A549 (cell line): Measurements from ENCODE around the gene TLE1. TPM values are rescaled to one million over a fixed set of nuclear protein-coding genes. Genes with fewer than 3 reads are reported as not detected.

Source experiments
- ATAC-seq, 2 experiments: fragments of 200-7000 bp in 1 of 2; fragments of >200 bp in 1 of 2; cut with Nextera tagmentation in 1 of 2; cut with Tn5 transposase in 1 of 2; 3 replicates each; pipeline versions ENCODE4 v1.8.0 to v1.9.1; 2018 to 2020; ENCODE audit warnings: mild to moderate bottlenecking in 1 of 2, moderate library complexity in 1 of 2
- CTCF ChIA-PET: fragments of 300-600 bp; sonication (Branson Sonifier 250); formaldehyde crosslinking; extraction: SDS; loops from one replicate; lab custom pipeline; 2021; ENCODE audit warnings: antibody characterized with exemption, inconsistent platforms; lab: Yijun Ruan, JAX
- POLR2A ChIA-PET: fragments of 350-600 bp; formaldehyde crosslinking; extraction: SDS; loops from one replicate; lab custom pipeline; 2021; ENCODE audit warnings: antibody characterized with exemption, inconsistent platforms; lab: Yijun Ruan, JAX
- DNase-seq, 2 experiments: peaks; one replicate each; pipeline versions ENCODE4 v3.0.0 to v3.0.0-alpha.2; 2011 to 2016; ENCODE audit warnings: low read depth in 1 of 2, low spot score in 1 of 2
- FAIRE-seq: peaks from 2 replicates; lab custom pipeline; 2011; peaks lifted over from hg19 to GRCh38; lab: Jason Lieb, UNC
- H3K27ac ChIP-seq, 2 experiments: fragments of >200 bp; sonication (Bioruptor Twin); formaldehyde crosslinking; 3 replicates each; pipeline ENCODE4 v1.5.1; 2016 to 2017
- H3K4me1 ChIP-seq: fragments of >200 bp; sonication (Bioruptor Twin); formaldehyde crosslinking; 3 replicates; pipeline ENCODE4 v1.6.1; 2016
- H3K4me2 ChIP-seq: fragments of >200 bp; sonication (Bioruptor Twin); formaldehyde crosslinking; 3 replicates; pipeline ENCODE4 v1.6.1; 2016
- H3K4me3 ChIP-seq: fragments of >200 bp; sonication (Bioruptor Twin); formaldehyde crosslinking; 3 replicates; pipeline ENCODE4 v1.5.1; 2016
- H3K9me3 ChIP-seq: fragments of >200 bp; sonication (Bioruptor Twin); formaldehyde crosslinking; 3 replicates; pipeline ENCODE4 v1.6.1; 2016
- ATOH8 ChIP-seq: fragments of 250-450 bp; sonication (Bioruptor Pico); IDR thresholded peaks from 2 replicates; pipeline ENCODE4 v1.5.0; 2020; ENCODE audit warnings: low read depth, mild to moderate bottlenecking, moderate library complexity
- BHLHE40 ChIP-seq: IDR thresholded peaks from 2 replicates; pipeline ENCODE4 v1.6.1; 2012; ENCODE audit warnings: low read depth, low read length, inconsistent platforms
- CBX8 ChIP-seq: fragments of 200-600 bp; sonication (generic); IDR thresholded peaks from 2 replicates; pipeline ENCODE4 v1.6.1; 2016
- CTCF ChIP-seq: fragments of >200 bp; sonication (Bioruptor Twin); formaldehyde crosslinking; IDR thresholded peaks from 3 replicates; pipeline ENCODE4 v1.5.1; 2016
- EHF ChIP-seq: fragments of 250-450 bp; sonication (Bioruptor Pico); IDR thresholded peaks from 2 replicates; pipeline ENCODE4 v1.5.0; 2020; ENCODE audit warnings: mild to moderate bottlenecking
- EP300 ChIP-seq, 2 experiments: fragments of >200 bp; sonication (Bioruptor Twin); formaldehyde crosslinking; IDR thresholded peaks; 2 replicates in 1 of 2; 3 replicates in 1 of 2; pipeline ENCODE4 v1.6.1; 2016 to 2017
- ESRRA ChIP-seq: fragments of 150-350 bp; IDR thresholded peaks from 2 replicates; pipeline ENCODE4 v1.6.1; 2014; ENCODE audit warnings: mild to moderate bottlenecking, low read length, borderline replicate concordance
- FOXS1 ChIP-seq: fragments of 250-450 bp; sonication (Bioruptor Pico); IDR thresholded peaks from 2 replicates; pipeline ENCODE4 v1.5.0; 2020; ENCODE audit warnings: mild to moderate bottlenecking, moderate library complexity
- GATA3 ChIP-seq: IDR thresholded peaks from 2 replicates; pipeline ENCODE4 v1.6.1; 2012; ENCODE audit warnings: borderline replicate concordance
- HES2 ChIP-seq: fragments of >200 bp; sonication (Bioruptor Twin); formaldehyde crosslinking; IDR thresholded peaks from 2 replicates; pipeline ENCODE4 v1.6.1; 2016
- JUN ChIP-seq, 2 experiments: fragments of >200 bp; sonication (Bioruptor Twin); formaldehyde crosslinking; IDR thresholded peaks; 2 replicates in 1 of 2; 3 replicates in 1 of 2; pipeline ENCODE4 v1.6.1; 2016 to 2017
- JUNB ChIP-seq: fragments of >200 bp; sonication (Bioruptor Twin); formaldehyde crosslinking; IDR thresholded peaks from 2 replicates; pipeline ENCODE4 v1.6.1; 2016
- KDM5A ChIP-seq: fragments of 200-600 bp; sonication (generic); IDR thresholded peaks from 2 replicates; pipeline ENCODE4 v1.6.1; 2016; ENCODE audit warnings: antibody characterized with exemption, mild to moderate bottlenecking
- MAZ ChIP-seq: fragments of 150-350 bp; IDR thresholded peaks from 2 replicates; pipeline ENCODE4 v1.6.1; 2014; ENCODE audit warnings: antibody characterized with exemption, low read depth, low read length, borderline replicate concordance
- NFE2L2 ChIP-seq: fragments of 150-350 bp; conservative IDR thresholded peaks from 2 replicates; pipeline ENCODE4 v1.6.1; 2014; ENCODE audit warnings: low read length
- NR3C1 ChIP-seq: fragments of >200 bp; sonication (Bioruptor Twin); formaldehyde crosslinking; IDR thresholded peaks from 3 replicates; pipeline ENCODE4 v1.6.1; 2017
- POLR2A ChIP-seq: IDR thresholded peaks from 2 replicates; pipeline ENCODE4 v1.6.1; 2012; ENCODE audit warnings: mild to moderate bottlenecking, low read length
- POLR2AphosphoS2 ChIP-seq: conservative IDR thresholded peaks from 2 replicates; pipeline ENCODE4 v1.6.1; 2012; ENCODE audit warnings: low read length, improper control_type of control experiment, inconsistent platforms
- REST ChIP-seq: fragments of 200-600 bp; sonication (generic); IDR thresholded peaks from 2 replicates; pipeline ENCODE4 v1.6.1; 2016; ENCODE audit warnings: antibody characterized with exemption, mild to moderate bottlenecking, moderate library complexity
- RFX5 ChIP-seq: fragments of 450-650 bp; IDR thresholded peaks from 2 replicates; pipeline ENCODE4 v1.7.1; 2014; ENCODE audit warnings: antibody characterized with exemption, mild to moderate bottlenecking, moderate library complexity
- SMC3 ChIP-seq: fragments of >200 bp; sonication (Bioruptor Twin); formaldehyde crosslinking; IDR thresholded peaks from 3 replicates; pipeline ENCODE4 v1.6.1; 2018; ENCODE audit warnings: inconsistent platforms
- TFCP2L1 ChIP-seq: fragments of 250-450 bp; sonication (Bioruptor Pico); IDR thresholded peaks from 2 replicates; pipeline ENCODE4 v1.5.0; 2021; ENCODE audit warnings: mild to moderate bottlenecking
- ZNF302 ChIP-seq: fragments of 250-450 bp; sonication (Bioruptor Pico); IDR thresholded peaks from 2 replicates; pipeline ENCODE4 v1.9.0; 2021; ENCODE audit warnings: inconsistent platforms, mild to moderate bottlenecking, moderate library complexity
- WGBS: methylation state at CpG from one replicate; pipeline ENCODE4 v1.1.6; 2017; ENCODE audit errors: missing lambda C conversion rate; 5-methylcytosine and 5-hydroxymethylcytosine counted together
- polyA plus RNA-seq, 4 experiments: library from polyadenylated mRNA; depleted of rRNA in 3 of 4; stranded (reverse); fragments of >200 nt; fragmentation: RNase III in 1 of 4; extraction: RNeasy Plus Mini Kit Qiagen cat#74134 plus additional on column Dnase treatment in 1 of 4; gene quantifications; 2 replicates in 3 of 4; 3 replicates in 1 of 4; pipeline ENCODE4 v1.2.3, GENCODE V29; 2011 to 2017
- TF ChIP-seq, protein P1 (sequence below): fragments of 450-650 bp; IDR thresholded peaks from 2 replicates; pipeline ENCODE4 v1.6.1; 2014; ENCODE audit warnings: antibody characterized with exemption
- TF ChIP-seq, protein P2 (sequence below): IDR thresholded peaks from 2 replicates; pipeline ENCODE4 v1.6.1; 2012
- TF ChIP-seq, protein P3 (sequence below): IDR thresholded peaks from 2 replicates; pipeline ENCODE4 v1.6.1; 2012; ENCODE audit warnings: low read depth, borderline replicate concordance

The TLE1 gene
- polyA plus RNA-seq, 2 of the 4 experiments (the other 2 are of a cell fraction) = 45.8 to 117 TPM

DNA sequence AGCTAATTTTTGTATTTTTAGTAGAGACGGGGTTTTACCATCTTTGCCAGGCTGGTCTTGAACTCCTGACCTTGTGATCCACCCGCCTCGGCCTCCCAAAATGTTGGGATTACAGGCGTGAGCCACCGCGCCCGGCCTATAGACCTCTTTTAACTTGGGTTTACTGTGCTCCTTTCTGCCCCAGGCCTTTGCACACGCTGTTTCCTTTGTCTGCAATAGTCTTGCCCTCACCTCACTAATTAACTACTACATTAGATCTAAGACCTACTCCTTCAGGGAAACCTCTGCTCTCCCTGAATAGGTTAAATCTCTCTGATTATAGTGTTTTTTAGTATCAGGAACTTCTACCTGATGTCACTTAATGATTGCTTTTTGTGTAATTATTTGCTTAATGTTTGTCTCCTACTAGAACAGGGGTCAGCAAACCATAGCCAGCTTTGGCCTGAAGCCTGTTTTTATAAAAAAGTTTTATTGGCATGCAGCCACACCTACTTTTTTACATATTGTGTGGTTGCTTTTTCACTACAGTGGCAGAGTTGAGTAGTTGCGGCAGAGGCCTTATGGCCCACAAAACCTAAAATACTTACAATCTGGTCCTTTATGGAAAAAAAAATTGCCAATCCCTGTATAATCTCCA, 31.2 kb upstream of the TLE1 start:
- H3K4me3 ChIP-seq = no peak overlapping the region
- no peak for ATAC-seq
- CTCF ChIA-PET = interaction anchor here (1.0 kb wide), 1 partner anchor 34 kb away, joined by 4 read pairs; no protein-coding TSS in a partner anchor
- peaks cover 12% of the 10 kb centered on the region; the same call in 2 of the 3 replicates for H3K4me1 ChIP-seq
- FAIRE-seq = no peak
- DNase-seq = no peak
- H3K9me3 ChIP-seq = no peaks in the 10 kb centered on the region
- no peak overlapping the region for H3K4me2 ChIP-seq
- POLR2A ChIA-PET = no interaction called here
- WGBS = 95% methylated on average over 9 of the region's 9 CpGs
- H3K27ac ChIP-seq = no peak overlapping the region
- TF ChIP-seq CTCF (no peak), JUNB (no peak), GATA3 (no peak), TFCP2L1 (CRISPR knock-in tag) (no peak), MAZ (no peak), ATOH8 (CRISPR knock-in tag) (no peak), ESRRA (no peak), POLR2A (no peak), BHLHE40 (no peak), CBX8 (no peak), NFE2L2 (no peak), FOXS1 (CRISPR knock-in tag) (no peak), RFX5 (no peak), JUN (IDR thresholded peaks at IDR 0.05) (no peak), SMC3 (no peak)
- TF ChIP-seq, protein P1, sequence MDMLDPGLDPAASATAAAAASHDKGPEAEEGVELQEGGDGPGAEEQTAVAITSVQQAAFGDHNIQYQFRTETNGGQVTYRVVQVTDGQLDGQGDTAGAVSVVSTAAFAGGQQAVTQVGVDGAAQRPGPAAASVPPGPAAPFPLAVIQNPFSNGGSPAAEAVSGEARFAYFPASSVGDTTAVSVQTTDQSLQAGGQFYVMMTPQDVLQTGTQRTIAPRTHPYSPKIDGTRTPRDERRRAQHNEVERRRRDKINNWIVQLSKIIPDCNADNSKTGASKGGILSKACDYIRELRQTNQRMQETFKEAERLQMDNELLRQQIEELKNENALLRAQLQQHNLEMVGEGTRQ = no peak
- TF ChIP-seq, protein P2, sequence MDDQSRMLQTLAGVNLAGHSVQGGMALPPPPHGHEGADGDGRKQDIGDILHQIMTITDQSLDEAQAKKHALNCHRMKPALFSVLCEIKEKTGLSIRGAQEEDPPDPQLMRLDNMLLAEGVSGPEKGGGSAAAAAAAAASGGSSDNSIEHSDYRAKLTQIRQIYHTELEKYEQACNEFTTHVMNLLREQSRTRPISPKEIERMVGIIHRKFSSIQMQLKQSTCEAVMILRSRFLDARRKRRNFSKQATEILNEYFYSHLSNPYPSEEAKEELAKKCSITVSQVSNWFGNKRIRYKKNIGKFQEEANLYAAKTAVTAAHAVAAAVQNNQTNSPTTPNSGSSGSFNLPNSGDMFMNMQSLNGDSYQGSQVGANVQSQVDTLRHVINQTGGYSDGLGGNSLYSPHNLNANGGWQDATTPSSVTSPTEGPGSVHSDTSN = no peak
- TF ChIP-seq, protein P3, sequence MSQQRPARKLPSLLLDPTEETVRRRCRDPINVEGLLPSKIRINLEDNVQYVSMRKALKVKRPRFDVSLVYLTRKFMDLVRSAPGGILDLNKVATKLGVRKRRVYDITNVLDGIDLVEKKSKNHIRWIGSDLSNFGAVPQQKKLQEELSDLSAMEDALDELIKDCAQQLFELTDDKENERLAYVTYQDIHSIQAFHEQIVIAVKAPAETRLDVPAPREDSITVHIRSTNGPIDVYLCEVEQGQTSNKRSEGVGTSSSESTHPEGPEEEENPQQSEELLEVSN = no peak

GRCh38 chr9:81719972-81720371, 30.6 kb upstream of the TLE1 start:
- no peak for FAIRE-seq
- ATAC-seq = no peak
- H3K4me2 ChIP-seq = no peak overlapping the region
- TF ChIP-seq HES2 (no peak), NR3C1 (no peak), FOXS1 (CRISPR knock-in tag) (no peak), EP300 (IDR thresholded peaks at IDR 0.05) (no peak), EHF (CRISPR knock-in tag) (no peak), REST (no peak), KDM5A (no peak), ATOH8 (CRISPR knock-in tag) (no peak), POLR2AphosphoS2 (no peak), ZNF302 (CRISPR knock-in tag) (no peak)
- ChIA-PET POLR2A (no interaction called here), CTCF (interaction anchor here (0.6 to 1.3 kb wide), 4 partner anchors 11 to 33 kb away, joined by 3 to 4 read pairs (median 3); no protein-coding TSS in a partner anchor)
- no peak for DNase-seq
- no peak overlapping the region for H3K27ac ChIP-seq
- H3K9me3 ChIP-seq = no peaks in the 10 kb centered on the region
- 90% methylated on average over 4 of the region's 4 CpGs for WGBS
- H3K4me1 ChIP-seq = peaks cover 12% of the 10 kb centered on the region; the same call in 2 of the 3 replicates
- H3K4me3 ChIP-seq = no peak overlapping the region
